ENCODE data around the gene TOM1L2.

The TOM1L2 gene

DNA sequence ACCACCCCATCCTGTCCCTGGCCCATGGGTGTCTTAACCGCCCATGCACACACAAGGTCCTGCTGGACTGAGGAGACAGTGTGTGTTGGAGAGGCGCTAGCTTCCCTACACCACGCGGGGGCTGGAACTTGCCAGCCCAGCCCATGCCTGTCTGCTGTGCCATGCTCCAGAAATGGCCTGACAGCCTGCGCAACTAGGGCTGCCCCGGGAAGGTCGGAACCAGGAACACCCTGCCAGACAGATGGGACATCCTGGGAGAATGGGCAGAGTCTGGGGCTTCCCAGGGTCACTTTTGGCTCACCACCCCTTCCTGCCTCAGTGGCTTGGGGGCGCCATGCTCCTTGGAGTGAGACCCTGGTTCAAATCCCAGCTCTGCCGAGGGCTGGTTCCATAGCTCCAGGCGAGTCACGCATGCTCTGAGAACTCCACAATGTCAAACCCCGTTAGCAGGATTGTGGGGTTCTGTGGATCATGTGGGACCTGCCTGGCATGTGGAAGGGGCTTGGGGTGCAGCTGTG, 171.6 kb downstream of the TOM1L2 start:
- no peak for FAIRE-seq

DNA sequence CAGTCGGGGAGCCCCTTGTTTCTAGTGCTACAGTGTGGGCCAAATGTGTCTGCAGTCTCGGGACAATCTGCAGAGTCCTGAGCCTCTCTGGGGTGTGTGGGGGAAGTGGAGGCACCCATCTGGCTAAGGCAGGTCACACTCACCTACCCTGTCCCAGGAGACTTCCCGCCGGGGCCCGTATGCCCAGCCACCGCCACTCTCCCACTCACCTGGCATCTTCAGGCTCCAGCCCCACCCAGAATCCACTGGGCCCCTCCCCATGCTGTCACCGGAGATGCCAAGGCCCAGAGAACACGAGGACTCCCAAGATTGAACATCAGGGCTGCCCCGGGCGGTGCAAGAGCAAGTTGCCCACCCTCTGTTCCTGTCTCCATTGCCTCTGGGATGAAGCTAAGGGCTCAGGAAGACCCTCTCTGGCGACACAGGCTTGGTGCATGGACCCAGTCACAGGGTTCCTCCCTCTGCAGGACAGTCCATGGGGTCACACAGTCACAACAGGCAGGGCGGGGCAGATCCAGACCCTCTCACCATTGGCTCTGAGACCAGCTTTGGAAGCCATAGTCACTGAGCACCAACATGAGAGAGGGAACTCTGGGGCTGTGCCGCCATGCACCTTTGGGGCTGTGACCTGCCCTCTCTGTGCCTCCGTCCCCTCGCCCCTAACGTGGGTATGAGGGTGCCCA, 173.5 kb downstream of the TOM1L2 start:
- FAIRE-seq: no peak

DNA sequence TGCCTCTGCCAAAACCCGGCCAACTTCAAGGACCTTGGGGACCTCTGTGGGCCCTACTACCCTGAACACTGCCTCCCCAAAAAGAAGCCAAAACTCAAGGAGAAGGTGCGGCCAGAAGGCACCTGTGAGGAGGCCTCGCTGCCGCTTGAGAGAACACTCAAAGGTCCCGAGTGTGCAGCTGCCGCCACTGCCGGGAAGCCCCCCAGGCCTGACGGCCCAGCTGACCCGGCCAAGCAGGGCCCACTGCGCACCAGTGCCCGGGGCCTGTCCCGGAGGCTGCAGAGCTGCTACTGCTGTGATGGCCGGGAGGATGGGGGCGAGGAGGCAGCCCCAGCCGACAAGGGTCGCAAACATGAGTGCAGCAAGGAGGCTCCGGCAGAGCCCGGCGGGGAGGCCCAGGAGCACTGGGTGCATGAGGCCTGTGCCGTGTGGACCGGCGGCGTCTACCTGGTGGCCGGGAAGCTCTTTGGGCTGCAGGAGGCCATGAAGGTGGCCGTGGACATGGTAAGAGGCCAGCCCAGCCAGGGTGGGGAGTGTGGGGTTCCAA, 174.1 kb downstream of the TOM1L2 start:
- no peak for FAIRE-seq

- FAIRE-seq: no peak
Observed at GRCh38 chr17:17797119-17797809, 174.9 kb downstream of the TOM1L2 start.

GRCh38 chr17:17796787-17797061, 175.5 kb downstream of the TOM1L2 start:
- no peak for FAIRE-seq

DNA sequence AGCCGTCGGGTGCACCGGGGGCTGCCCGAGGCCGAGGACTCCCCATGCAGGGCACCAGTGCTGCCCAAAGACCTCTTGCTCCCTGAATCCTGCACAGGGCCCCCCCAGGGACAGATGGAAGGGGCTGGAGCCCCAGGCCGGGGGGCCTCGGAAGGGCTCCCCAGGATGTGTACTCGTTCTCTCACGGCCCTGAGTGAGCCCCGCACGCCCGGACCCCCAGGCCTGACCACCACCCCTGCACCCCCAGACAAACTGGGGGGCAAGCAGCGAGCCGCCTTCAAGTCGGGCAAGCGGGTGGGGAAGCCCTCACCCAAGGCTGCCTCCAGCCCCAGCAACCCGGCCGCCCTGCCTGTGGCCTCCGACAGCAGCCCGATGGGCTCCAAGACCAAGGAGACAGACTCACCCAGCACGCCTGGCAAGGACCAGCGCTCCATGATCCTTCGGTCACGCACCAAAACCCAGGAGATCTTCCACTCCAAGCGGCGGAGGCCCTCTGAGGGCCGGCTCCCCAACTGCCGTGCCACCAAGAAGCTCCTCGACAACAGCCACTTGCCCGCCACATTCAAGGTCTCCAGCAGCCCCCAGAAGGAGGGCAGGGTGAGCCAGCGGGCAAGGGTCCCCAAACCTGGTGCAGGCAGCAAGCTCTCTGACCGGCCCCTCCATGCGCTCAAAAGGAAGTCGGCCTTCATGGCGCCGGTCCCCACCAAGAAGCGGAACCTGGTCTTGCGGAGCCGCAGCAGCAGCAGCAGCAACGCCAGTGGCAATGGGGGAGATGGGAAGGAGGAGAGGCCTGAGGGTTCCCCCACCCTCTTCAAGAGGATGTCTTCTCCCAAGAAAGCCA, 176.0 kb downstream of the TOM1L2 start:
- no peak for FAIRE-seq

DNA sequence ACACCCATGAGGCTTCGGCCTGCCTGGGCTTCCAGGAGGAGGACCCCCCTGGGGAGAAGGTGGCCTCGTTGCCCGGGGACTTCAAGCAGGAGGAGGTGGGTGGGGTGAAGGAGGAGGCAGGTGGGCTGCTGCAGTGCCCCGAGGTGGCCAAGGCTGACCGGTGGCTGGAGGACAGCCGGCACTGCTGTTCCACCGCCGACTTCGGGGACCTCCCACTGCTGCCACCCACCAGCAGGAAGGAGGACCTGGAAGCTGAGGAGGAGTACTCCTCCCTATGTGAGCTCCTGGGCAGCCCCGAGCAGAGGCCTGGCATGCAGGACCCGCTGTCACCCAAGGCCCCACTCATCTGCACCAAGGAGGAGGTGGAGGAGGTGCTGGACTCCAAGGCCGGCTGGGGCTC, 176.9 kb downstream of the TOM1L2 start:
- FAIRE-seq: no peak

DNA sequence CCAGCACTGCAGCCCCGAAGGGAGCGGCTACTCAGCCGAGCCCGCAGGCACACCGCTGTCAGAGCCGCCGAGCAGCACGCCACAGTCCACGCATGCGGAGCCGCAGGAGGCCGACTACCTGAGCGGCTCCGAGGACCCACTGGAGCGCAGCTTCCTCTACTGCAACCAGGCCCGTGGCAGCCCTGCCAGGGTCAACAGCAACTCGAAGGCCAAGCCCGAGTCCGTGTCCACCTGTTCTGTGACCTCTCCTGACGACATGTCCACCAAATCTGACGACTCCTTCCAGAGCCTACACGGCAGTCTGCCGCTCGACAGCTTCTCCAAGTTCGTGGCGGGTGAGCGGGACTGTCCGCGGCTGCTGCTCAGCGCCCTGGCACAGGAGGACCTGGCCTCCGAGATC, 177.8 kb downstream of the TOM1L2 start:
- no peak for FAIRE-seq
